HUES48 (cell line): Measurements from ENCODE around the gene CMTM7.
A peak's percentile ranks its signal among the peaks of the same experiment; 100 is the strongest.

Experiments used
- H3K27ac ChIP-seq: one replicate; pipeline ENCODE4 v1.7.0; 2013; ENCODE audit warnings: low read depth, low read length, inconsistent platforms
- H3K27me3 ChIP-seq: 2 replicates; pipeline ENCODE4 v1.6.1; 2013; ENCODE audit warnings: mild to moderate bottlenecking, low read length; ENCODE audit not compliant: control insufficient read depth, insufficient read depth
- H3K36me3 ChIP-seq: 2 replicates; pipeline ENCODE4 v1.6.1; 2013; ENCODE audit warnings: low read length; ENCODE audit not compliant: control insufficient read depth, insufficient read depth
- H3K4me1 ChIP-seq: 2 replicates; pipeline ENCODE4 v1.6.1; 2013; ENCODE audit warnings: mild to moderate bottlenecking, low read length; ENCODE audit not compliant: control insufficient read depth, insufficient read depth
- H3K4me3 ChIP-seq: 2 replicates; pipeline ENCODE4 v1.5.1; 2013; ENCODE audit warnings: mild to moderate bottlenecking, low read depth, low read length
- H3K9ac ChIP-seq: 2 replicates; pipeline ENCODE4 v1.6.1; 2013; ENCODE audit warnings: mild to moderate bottlenecking, low read depth, low read length, moderate library complexity
- H3K9me3 ChIP-seq: 2 replicates; pipeline ENCODE4 v1.6.1; 2013; ENCODE audit warnings: low read length; ENCODE audit not compliant: control insufficient read depth, insufficient read depth

Gene CMTM7

DNA sequence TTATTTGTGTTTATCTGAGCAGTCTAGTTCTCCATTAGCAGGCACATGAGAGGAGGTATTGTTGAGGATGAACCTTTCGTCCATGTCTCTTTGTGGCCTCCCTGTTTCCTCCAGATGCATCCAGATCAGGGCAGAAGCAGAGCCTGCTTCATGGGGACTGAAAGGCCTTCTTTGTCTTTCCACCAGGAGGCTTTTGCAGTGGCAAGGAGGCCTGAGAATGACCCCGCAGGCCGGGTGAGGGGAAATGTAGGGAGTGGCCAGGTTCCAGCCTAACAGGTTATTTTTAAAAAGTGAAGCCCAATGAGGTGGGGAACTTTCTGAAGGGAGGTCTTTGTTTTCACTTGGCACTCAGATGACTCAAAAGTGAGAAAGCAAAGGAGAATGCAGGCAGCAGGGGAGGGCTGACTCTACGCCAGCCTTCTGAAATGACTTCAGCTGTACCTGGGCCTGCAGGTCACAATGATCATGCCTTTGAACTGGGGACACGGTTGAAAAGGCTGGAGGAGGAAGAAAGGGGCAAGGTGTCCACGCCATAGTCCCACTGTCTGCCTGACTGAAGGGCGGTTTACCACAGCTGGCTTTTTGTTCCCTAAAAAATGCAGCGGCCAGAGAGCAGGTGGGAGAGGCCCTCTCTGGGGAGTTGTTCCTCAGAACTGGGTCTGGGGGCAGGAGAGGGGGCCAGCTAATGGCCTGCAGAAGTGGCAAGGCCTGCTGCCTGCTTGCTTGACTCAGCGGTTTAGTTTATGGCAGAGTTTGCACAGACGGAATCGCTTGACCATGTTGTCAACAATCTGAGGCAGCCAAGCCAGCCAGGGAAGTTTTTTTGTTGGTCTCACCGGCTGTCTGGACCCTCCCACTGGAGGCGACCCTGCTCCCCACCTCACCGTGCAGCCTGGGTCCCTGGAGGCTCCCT, 28.7 kb downstream of the CMTM7 start:
- no peaks in the 10 kb centered on the region for H3K27me3 ChIP-seq
- peak overlapping the region; percentile 87 for H3K27ac ChIP-seq
- no peaks in the 10 kb centered on the region for H3K9me3 ChIP-seq
- H3K9ac ChIP-seq = no peak overlapping the region
- H3K4me3 ChIP-seq = no peak overlapping the region
- no peaks in the 10 kb centered on the region for H3K36me3 ChIP-seq
- peaks cover 14% of the 10 kb centered on the region for H3K4me1 ChIP-seq

DNA sequence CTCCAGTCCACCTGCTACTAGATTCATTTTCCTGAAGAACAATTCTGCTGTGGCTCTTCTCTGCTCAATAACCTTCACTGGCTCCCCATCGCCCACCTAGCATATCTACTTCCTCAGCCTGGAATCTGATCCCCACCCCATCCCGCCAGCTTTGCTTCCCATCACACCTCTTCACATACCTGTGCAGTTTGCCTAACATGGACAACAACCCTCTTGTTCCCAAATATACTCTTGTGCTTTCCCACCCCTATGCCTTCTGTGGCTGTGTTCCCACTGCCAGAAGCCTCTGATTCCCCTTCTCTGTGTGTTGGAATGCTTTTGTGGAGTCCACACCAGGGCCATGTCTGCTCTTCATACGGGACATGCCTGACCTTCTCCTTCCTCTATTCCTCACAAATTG, 29.5 kb downstream of the CMTM7 start:
- Histone ChIP-seq H3K27ac (no peak overlapping the region), H3K4me3 (no peak overlapping the region)

DNA sequence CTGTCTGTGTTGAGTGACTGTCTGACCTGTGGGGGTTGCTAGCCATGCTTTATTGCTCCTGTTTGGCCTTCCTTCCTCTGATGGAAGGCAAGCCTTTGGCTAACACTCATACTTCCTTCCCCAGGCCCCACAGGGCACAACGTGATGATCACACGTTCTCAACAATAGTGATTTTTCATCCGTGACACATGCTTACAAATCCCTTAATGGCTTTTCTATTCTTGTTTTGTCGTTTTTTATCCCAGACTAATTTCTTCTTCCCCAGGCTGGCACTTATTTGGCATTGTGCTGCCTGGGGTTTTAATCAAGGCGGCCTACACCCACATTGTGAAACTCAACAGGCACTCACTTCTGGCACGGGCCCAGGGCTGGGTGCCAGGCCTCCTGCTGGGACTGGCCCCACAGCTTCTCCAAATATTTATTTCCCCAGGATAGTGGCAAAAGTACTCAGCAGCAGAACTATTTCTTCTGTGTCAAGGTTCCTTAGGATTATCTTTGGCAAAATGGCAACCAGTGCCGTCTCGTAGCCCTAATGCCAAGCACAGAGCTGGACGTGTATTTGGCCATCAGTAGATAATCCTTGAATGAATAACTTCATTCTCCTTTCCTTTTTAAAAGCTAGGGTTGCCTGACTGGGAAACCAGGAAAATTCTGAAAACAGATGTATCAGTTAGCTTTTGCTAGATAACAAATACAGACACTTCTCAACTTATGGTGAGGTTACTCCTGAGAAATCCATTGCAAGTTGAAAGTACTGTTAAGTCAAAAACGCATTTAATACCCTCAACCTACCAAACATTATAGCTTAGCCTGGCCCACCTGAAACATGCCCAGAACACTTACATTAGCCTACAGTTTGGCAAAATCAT, 30.6 kb downstream of the CMTM7 start:
- H3K9ac ChIP-seq = no peak overlapping the region
- H3K36me3 ChIP-seq = no peaks in the 10 kb centered on the region
- H3K4me1 ChIP-seq = peaks cover 14% of the 10 kb centered on the region
- no peaks in the 10 kb centered on the region for H3K27me3 ChIP-seq
- H3K4me3 ChIP-seq = no peak overlapping the region
- no peak overlapping the region for H3K27ac ChIP-seq
- H3K9me3 ChIP-seq = no peaks in the 10 kb centered on the region

More for the DNA sequence above, 29.5 kb downstream of the CMTM7 start:
- H3K27me3 ChIP-seq = no peaks in the 10 kb centered on the region
- peaks cover 14% of the 10 kb centered on the region for H3K4me1 ChIP-seq
- no peaks in the 10 kb centered on the region for H3K9me3 ChIP-seq
- no peak overlapping the region for H3K9ac ChIP-seq
- H3K36me3 ChIP-seq = no peaks in the 10 kb centered on the region

DNA sequence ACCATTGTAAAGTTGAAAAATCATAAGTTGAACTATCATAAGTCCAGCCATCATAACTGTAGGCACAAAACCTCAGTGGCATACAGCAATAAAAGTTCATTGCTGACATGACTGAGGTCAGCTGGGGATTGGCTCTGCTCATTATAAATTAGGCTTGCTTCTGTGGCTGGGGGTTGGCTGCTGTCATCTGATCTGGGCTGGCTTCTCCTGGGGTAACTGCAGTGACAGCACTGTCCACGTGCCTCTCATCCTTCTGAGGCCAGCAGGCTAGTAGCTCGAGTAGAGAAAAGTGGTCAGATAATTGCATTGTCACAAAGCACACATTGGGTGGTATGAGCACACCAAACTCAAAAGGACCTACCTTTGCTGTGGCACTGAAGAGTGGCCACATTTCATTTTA, 31.3 kb downstream of the CMTM7 start:
- no peaks in the 10 kb centered on the region for H3K36me3 ChIP-seq
- no peak overlapping the region for H3K4me3 ChIP-seq
- H3K9ac ChIP-seq = no peak overlapping the region
- no peaks in the 10 kb centered on the region for H3K27me3 ChIP-seq
- no peak overlapping the region for H3K27ac ChIP-seq
- no peaks in the 10 kb centered on the region for H3K9me3 ChIP-seq
- peaks cover 14% of the 10 kb centered on the region for H3K4me1 ChIP-seq

DNA sequence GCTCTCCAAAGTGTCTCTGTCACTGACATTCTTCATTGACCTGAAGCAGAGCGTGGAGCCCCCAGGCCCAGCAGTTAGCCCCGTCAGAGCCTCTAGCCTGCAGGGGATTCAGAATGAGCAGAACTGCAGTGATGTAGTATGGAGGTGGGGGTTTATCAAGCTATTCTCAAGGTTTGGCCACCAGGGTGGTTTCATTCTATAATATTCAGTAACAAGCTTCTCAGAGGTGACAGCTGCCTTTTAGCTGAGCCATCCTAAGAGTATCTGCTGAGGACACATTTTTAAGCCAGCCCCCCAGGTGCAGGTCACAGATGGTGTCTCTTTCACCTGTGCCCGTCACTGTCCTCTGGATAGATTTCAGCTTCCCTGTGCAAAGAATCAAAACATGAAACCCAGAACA, 31.9 kb downstream of the CMTM7 start:
- H3K36me3 ChIP-seq = no peaks in the 10 kb centered on the region
- no peak overlapping the region for H3K9ac ChIP-seq
- H3K4me1 ChIP-seq = peaks cover 14% of the 10 kb centered on the region

DNA sequence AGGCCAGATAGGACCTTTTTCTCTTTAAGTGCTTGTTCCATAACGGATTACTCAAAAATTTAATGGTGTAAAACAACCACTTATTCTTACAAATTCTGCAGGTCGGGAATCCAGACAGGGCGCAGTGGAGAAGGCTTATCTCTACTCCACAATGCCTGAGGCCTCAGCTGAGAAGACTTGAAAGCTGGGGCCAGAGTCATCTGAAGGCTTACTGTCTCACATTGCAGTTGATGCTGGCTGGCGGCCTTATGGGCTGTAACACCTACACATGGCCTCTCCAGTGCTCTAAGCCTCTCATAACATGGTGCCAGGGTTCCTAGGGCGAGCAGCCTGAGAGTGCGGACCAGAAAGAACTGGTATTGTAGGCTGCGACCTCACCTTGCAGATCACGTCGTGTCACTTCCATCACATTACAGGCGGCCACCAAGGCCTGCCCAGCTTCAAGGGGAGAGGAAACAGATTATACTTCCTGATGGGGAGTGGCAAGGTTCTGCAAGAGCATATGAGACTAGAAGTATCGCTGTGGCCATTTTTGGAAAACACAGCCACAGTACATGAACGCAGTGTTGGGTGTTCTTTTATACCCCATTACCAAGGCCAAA, 32.4 kb downstream of the CMTM7 start:
- Histone ChIP-seq H3K36me3 (no peaks in the 10 kb centered on the region), H3K4me1 (peaks cover 14% of the 10 kb centered on the region), H3K4me3 (no peak overlapping the region), H3K27me3 (no peaks in the 10 kb centered on the region), H3K27ac (no peak overlapping the region), H3K9me3 (no peaks in the 10 kb centered on the region), H3K9ac (no peak overlapping the region)

More for the DNA sequence above, 31.9 kb downstream of the CMTM7 start:
- Histone ChIP-seq H3K27me3 (no peaks in the 10 kb centered on the region), H3K27ac (no peak overlapping the region), H3K4me3 (no peak overlapping the region), H3K9me3 (no peaks in the 10 kb centered on the region)

GRCh38 chr3:32424581-32425250, 33.1 kb downstream of the CMTM7 start:
- Histone ChIP-seq H3K9me3 (no peaks in the 10 kb centered on the region), H3K27ac (no peak overlapping the region), H3K4me3 (no peak overlapping the region), H3K27me3 (no peaks in the 10 kb centered on the region), H3K4me1 (peaks cover 13% of the 10 kb centered on the region), H3K36me3 (no peaks in the 10 kb centered on the region), H3K9ac (no peak overlapping the region)

DNA sequence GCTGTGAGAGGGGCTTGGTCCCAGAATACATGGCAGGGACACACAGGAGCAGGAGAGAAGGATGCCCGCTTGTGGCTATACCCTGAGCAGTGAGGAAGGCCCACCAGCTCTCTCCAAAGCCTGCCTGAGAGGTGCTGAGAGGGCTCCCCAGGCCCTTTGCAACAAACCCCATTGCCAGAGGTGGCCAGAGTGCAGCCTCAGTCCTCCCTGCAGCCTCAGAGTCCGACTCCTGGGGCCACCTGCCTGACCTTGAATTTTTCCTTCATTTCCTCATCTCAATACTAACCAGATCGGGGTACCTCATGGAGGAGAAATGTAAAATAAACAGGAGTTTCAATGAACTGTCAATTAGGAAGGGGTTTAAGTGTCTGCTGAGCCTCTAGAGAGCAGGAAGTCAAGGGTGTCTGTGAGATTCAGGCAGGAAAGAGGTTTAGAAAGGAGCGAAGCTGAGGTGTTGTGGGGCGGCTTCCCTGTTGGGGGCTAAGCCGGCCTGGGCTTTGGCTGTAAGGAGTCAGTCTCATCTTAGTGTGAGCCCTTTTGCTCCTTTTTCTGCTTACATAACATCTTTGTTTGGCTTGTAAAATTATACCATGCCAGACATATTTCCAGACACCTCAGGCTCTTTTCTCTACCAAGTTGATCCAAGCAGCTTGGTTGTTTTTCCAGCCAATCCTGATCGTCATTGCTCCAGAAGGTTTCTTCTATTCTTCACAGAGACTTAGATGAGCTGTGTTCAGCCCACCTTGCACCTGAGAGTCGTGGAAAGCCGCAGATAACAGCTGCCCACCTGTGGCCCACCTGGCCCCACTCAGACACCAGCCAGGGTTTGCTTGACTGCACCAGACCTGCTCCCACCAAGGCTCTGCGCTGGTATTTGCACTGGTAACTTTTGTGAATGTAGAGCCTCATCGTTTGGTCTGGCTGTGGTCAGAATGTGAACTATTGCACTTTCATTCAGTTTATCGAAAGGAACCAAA, 36.7 kb downstream of the CMTM7 start:
- Histone ChIP-seq H3K36me3 (no peaks in the 10 kb centered on the region), H3K9me3 (no peaks in the 10 kb centered on the region), H3K9ac (no peak overlapping the region), H3K27me3 (no peaks in the 10 kb centered on the region), H3K4me1 (no peaks in the 10 kb centered on the region), H3K27ac (no peak overlapping the region), H3K4me3 (no peak overlapping the region)

DNA sequence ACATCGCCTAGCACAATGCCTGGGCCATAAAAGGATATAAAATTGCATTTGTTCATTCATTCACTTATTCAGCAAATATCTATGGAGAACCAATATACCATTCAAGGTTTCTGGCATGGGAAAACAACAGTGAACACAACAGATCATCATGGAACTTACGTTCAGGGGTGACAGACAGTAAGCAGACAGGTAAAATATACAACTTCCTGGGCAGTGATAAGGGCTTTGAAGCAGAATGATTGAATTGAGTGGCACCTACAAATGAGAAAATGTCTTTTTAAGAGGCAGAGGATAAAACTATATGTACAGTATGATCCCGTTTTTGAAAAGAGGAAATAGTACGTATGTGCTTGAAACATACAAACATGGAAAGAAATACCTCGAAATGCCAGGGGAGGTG, 39.2 kb downstream of the CMTM7 start:
- Histone ChIP-seq H3K9ac (no peak overlapping the region), H3K4me3 (no peak overlapping the region), H3K27me3 (no peaks in the 10 kb centered on the region), H3K36me3 (no peaks in the 10 kb centered on the region), H3K9me3 (no peaks in the 10 kb centered on the region), H3K4me1 (no peaks in the 10 kb centered on the region), H3K27ac (no peak overlapping the region)

GRCh38 chr3:32431481-32431880, 39.8 kb downstream of the CMTM7 start:
- Histone ChIP-seq H3K9me3 (no peaks in the 10 kb centered on the region), H3K4me1 (no peaks in the 10 kb centered on the region), H3K36me3 (no peaks in the 10 kb centered on the region), H3K27me3 (no peaks in the 10 kb centered on the region), H3K27ac (no peak overlapping the region), H3K4me3 (no peak overlapping the region), H3K9ac (no peak overlapping the region)
